Measurements from ENCODE around the gene PODXL2.

- TF ChIP-seq POLR2A (IDR thresholded peaks at IDR 0.05; ENCODE audit: low read length) (no peak), GATA1 (IDR thresholded peaks at IDR 0.05; ENCODE audit: low read depth, low read length) (no peak)
Measured at GRCh38 chr3:127637971-127638370, 9.0 kb downstream of the PODXL2 start.
